ENCODE results near the gene ZNF398.

The ZNF398 gene

DNA sequence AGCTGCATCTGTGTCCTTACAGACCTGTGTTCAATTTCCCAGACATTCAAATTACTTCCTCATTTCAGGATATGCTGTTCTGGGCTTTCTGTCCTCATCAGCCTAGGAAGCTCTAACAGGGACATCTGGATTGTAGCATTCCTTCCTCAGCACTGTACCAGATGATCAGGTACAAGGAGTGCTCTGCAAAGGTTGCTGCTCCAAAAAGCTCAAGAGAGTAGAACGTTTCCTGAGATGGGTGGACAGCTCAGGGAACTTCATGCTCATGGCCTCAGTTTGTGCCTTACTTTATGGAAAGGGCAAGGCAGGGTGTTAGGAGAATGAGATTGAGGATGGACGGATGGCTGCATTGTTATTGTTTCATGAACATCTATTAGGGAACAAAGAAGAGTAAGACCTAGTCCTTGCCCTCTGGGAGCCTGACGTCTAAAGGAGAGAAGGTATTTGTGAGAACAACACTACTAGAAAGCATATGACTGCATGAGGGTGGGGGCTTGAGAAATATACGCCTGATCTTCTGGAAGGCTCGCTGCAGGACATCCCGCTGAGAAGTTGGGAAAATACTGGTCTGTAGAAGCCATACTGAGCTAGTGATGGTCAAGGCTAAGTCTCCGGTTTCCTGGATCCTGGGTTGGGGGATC lies 81.7 kb downstream of the ZNF398 start:
- TF ChIP-seq, protein P1, sequence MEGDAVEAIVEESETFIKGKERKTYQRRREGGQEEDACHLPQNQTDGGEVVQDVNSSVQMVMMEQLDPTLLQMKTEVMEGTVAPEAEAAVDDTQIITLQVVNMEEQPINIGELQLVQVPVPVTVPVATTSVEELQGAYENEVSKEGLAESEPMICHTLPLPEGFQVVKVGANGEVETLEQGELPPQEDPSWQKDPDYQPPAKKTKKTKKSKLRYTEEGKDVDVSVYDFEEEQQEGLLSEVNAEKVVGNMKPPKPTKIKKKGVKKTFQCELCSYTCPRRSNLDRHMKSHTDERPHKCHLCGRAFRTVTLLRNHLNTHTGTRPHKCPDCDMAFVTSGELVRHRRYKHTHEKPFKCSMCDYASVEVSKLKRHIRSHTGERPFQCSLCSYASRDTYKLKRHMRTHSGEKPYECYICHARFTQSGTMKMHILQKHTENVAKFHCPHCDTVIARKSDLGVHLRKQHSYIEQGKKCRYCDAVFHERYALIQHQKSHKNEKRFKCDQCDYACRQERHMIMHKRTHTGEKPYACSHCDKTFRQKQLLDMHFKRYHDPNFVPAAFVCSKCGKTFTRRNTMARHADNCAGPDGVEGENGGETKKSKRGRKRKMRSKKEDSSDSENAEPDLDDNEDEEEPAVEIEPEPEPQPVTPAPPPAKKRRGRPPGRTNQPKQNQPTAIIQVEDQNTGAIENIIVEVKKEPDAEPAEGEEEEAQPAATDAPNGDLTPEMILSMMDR (IDR thresholded peaks at IDR 0.05; ENCODE audit: extremely low read depth, insufficient read depth, missing control alignments) = no peak
- DNase-seq (ENCODE audit: low spot score) = no peak
- in situ Hi-C loops (cut with MboI; ENCODE audit: low pct_unique_long_range_greater_than_20kb, low sequenced_read_pairs, unreplicated experiment) = no loop called here

DNA sequence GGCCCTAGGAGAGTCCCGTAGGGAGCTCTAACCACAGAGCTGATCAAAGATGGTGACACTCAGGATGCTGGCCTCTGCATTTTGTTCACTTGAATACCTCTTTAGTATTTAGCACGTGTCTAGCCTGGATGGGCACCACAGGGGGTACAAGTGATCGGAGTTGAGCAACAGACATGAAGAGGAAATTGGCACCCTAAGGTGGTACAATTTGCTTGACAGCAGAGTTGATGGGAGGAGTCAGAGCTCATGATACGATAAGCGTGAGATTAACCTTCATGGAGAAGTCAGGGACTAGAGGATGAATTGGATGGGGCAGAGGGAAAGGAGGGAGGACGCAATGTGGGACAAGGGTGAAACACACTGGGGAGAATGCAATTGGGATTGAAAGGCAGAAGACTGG lies 82.3 kb downstream of the ZNF398 start:
- in situ Hi-C loops (cut with MboI; ENCODE audit: low pct_unique_long_range_greater_than_20kb, low sequenced_read_pairs, unreplicated experiment) = no loop called here
- DNase-seq (ENCODE audit: low spot score) = no peak
- TF ChIP-seq, protein P1 (IDR thresholded peaks at IDR 0.05; ENCODE audit: extremely low read depth, insufficient read depth, missing control alignments) = no peak

DNA sequence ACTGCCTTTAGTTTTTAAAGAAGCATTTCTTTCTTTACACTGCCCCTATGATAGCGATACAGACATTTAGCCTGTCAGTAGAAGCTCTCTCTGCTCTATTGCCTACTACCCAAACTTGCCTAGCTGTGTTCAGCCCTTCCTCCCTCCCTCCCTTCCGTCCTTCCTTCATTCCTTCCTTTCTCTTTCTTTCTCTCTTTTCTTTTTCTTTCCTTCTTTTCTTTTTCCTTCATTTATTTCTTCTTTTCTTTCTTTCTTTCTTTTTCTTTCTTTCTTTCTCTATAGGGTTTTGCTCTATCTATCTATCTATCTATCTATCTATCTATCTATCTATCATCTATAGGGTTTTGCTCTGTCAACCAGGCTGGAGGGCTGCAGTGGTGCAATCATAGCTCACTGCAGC lies 85.1 kb downstream of the ZNF398 start:
- TF ChIP-seq, protein P1 (IDR thresholded peaks at IDR 0.05; ENCODE audit: extremely low read depth, insufficient read depth, missing control alignments) = no peak
- in situ Hi-C loops (cut with MboI; ENCODE audit: low pct_unique_long_range_greater_than_20kb, low sequenced_read_pairs, unreplicated experiment) = no loop called here
- DNase-seq (ENCODE audit: low spot score) = no peak
